KMS-11 (cell line): ENCODE data around the gene FGF14.

Experiments
- H2AFZ ChIP-seq: fragments of 200-600 bp; sonication (generic); 2 replicates; pipeline ENCODE4 v1.6.1; 2016; ENCODE audit warnings: antibody characterized with exemption, mixed run types, low read depth
- H3K27ac ChIP-seq: fragments of 200-600 bp; sonication (generic); 2 replicates; pipeline ENCODE4 v1.6.1; 2016; ENCODE audit warnings: mild to moderate bottlenecking, mixed run types
- H3K27me3 ChIP-seq: fragments of 200-600 bp; sonication (generic); 2 replicates; pipeline ENCODE4 v1.6.1; 2017; ENCODE audit warnings: mild to moderate bottlenecking, low read depth, mixed run types, moderate library complexity; ENCODE audit not compliant: insufficient read depth
- H3K36me3 ChIP-seq: fragments of 200-600 bp; sonication (generic); 2 replicates; pipeline ENCODE4 v1.6.1; 2017; ENCODE audit warnings: mild to moderate bottlenecking, mixed run types; ENCODE audit not compliant: insufficient read depth
- H3K4me1 ChIP-seq: fragments of 200-600 bp; sonication (generic); 2 replicates; pipeline ENCODE4 v1.6.1; 2016; ENCODE audit warnings: mild to moderate bottlenecking, low read depth, mixed run types; ENCODE audit not compliant: poor library complexity, severe bottlenecking
- H3K4me2 ChIP-seq: fragments of 200-600 bp; sonication (generic); 2 replicates; pipeline ENCODE4 v1.7.0; 2016; ENCODE audit warnings: mild to moderate bottlenecking, mixed run types
- H3K4me3 ChIP-seq: fragments of 200-600 bp; sonication (generic); IDR thresholded peaks from 2 replicates; pipeline ENCODE4 v1.6.1; 2017; ENCODE audit warnings: low read depth, low read length, mixed read lengths; ENCODE audit not compliant: insufficient read depth
- H3K79me2 ChIP-seq: fragments of 200-600 bp; sonication (generic); 2 replicates; pipeline ENCODE4 v1.6.1; 2016; ENCODE audit warnings: low read depth, mixed run types; ENCODE audit not compliant: insufficient read depth
- H3K9ac ChIP-seq: fragments of 200-600 bp; sonication (generic); 2 replicates; pipeline ENCODE4 v1.6.1; 2016; ENCODE audit warnings: mild to moderate bottlenecking, mixed run types
- H4K20me1 ChIP-seq: fragments of 200-600 bp; sonication (generic); 2 replicates; pipeline ENCODE4 v1.6.1; 2016; ENCODE audit warnings: mild to moderate bottlenecking, mixed run types; ENCODE audit not compliant: insufficient read depth
- CTCF ChIP-seq: fragments of 200-600 bp; sonication (generic); conservative IDR thresholded peaks from 2 replicates; pipeline ENCODE4 v1.6.1; 2017; ENCODE audit warnings: low read depth, mild to moderate bottlenecking, antibody characterized with exemption, low read length, moderate library complexity, mixed read lengths

The FGF14 gene

GRCh38 chr13:102197193-102197592 lies 204.7 kb downstream of the FGF14 start:
- Histone ChIP-seq H2AFZ (no peak overlapping the region), H3K4me2 (no peak overlapping the region), H3K27me3 (no peaks in the 10 kb centered on the region), H3K4me1 (no peaks in the 10 kb centered on the region), H4K20me1 (no peaks in the 10 kb centered on the region), H3K27ac (no peak overlapping the region), H3K9ac (no peak overlapping the region), H3K36me3 (no peaks in the 10 kb centered on the region), H3K4me3 (no peak overlapping the region), H3K79me2 (no peaks in the 10 kb centered on the region)
- TF ChIP-seq CTCF: no peak

- H3K27me3 ChIP-seq: no peaks in the 10 kb centered on the region
- no peaks in the 10 kb centered on the region for H3K4me1 ChIP-seq
- H3K79me2 ChIP-seq: no peaks in the 10 kb centered on the region
- H3K9ac ChIP-seq: no peak overlapping the region
- H3K36me3 ChIP-seq: no peaks in the 10 kb centered on the region
- no peaks in the 10 kb centered on the region for H4K20me1 ChIP-seq
- H2AFZ ChIP-seq: no peak overlapping the region
- no peak overlapping the region for H3K4me2 ChIP-seq
- H3K27ac ChIP-seq: no peak overlapping the region
- H3K4me3 ChIP-seq: no peak overlapping the region
- no peak for TF ChIP-seq CTCF
Measured at GRCh38 chr13:102195566-102196462, 206.0 kb downstream of the FGF14 start.

DNA sequence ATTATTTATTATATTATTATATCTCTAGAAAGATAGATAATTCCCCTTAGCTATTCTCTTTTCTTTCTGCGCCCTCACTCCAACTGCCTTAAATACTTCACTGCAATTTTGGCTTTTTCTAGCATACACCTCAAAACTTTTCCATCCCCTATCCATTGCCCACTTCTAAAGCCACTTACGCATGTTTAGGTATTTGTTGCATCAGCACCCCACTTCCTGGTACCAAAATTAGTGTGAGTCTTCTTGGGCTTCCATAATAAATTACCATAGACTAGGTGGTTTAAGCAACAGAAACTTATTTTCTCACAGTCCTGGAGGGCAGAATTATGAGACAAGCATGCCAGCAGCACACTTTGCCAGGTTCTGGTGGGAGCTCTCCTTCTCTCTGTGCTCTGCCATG lies 209.0 kb downstream of the FGF14 start:
- no peak for TF ChIP-seq CTCF

GRCh38 chr13:102191951-102192502 lies 209.8 kb downstream of the FGF14 start:
- no peak for TF ChIP-seq CTCF
- no peak overlapping the region for H3K4me2 ChIP-seq
- no peaks in the 10 kb centered on the region for H3K36me3 ChIP-seq
- no peak overlapping the region for H2AFZ ChIP-seq
- H3K4me1 ChIP-seq: no peaks in the 10 kb centered on the region
- H4K20me1 ChIP-seq: no peaks in the 10 kb centered on the region
- no peak overlapping the region for H3K27ac ChIP-seq
- no peaks in the 10 kb centered on the region for H3K79me2 ChIP-seq
- H3K9ac ChIP-seq: no peak overlapping the region
- H3K4me3 ChIP-seq: no peak overlapping the region
- no peaks in the 10 kb centered on the region for H3K27me3 ChIP-seq

More for the DNA sequence above, 209.0 kb downstream of the FGF14 start:
- no peak overlapping the region for H3K4me2 ChIP-seq
- H3K27ac ChIP-seq: no peak overlapping the region
- H4K20me1 ChIP-seq: no peaks in the 10 kb centered on the region
- H3K9ac ChIP-seq: no peak overlapping the region
- no peaks in the 10 kb centered on the region for H3K4me1 ChIP-seq
- H3K36me3 ChIP-seq: no peaks in the 10 kb centered on the region
- no peak overlapping the region for H3K4me3 ChIP-seq
- no peaks in the 10 kb centered on the region for H3K79me2 ChIP-seq
- H2AFZ ChIP-seq: no peak overlapping the region
- H3K27me3 ChIP-seq: no peaks in the 10 kb centered on the region
